Tibial artery (tissue), 4 donors: ENCODE data around the gene SAMD7.

Source experiments
- DNase-seq, 2 donors: peaks; one replicate each; pipeline ENCODE4 v3.0.0-alpha.2; 2019
- H3K27ac ChIP-seq, 2 donors: fragments of 200-600 bp; sonication (generic) in 1 of 2; 1 replicate in 1 of 2; 2 replicates in 1 of 2; pipeline ENCODE4 v1.5.1; 2018 to 2019; ENCODE audit warnings: mild to moderate bottlenecking in 1 of 2
- H3K27me3 ChIP-seq, 2 donors: fragments of 200-600 bp; sonication (generic) in 1 of 2; one replicate each; pipeline versions ENCODE4 v1.5.1 to v1.6.0; 2016 to 2019
- H3K36me3 ChIP-seq, 3 donors: fragments of 200-600 bp; sonication (generic) in 2 of 3; one replicate each; pipeline ENCODE4 v1.5.1; 2016 to 2019; ENCODE audit warnings: mild to moderate bottlenecking in 2 of 3
- H3K4me1 ChIP-seq, 4 donors: fragments of 200-600 bp; sonication (generic) in 2 of 4; 1 replicate in 3 of 4; 2 replicates in 1 of 4; pipeline ENCODE4 v1.5.1; 2016 to 2019
- H3K4me3 ChIP-seq, 2 donors: fragments of 200-600 bp; sonication (generic) in 1 of 2; 1 replicate in 1 of 2; 2 replicates in 1 of 2; pipeline ENCODE4 v1.5.1; 2018 to 2019; ENCODE audit warnings: mild to moderate bottlenecking in 2 of 2
- H3K9me3 ChIP-seq, 3 donors: fragments of 200-600 bp; sonication (generic) in 1 of 3; one replicate each; pipeline ENCODE4 v1.5.1; 2016 to 2019
- CTCF ChIP-seq, 2 experiments: fragments of 200-600 bp in 1 of 2; fragments of 450-650 bp in 1 of 2; IDR thresholded peaks; one replicate each; pipeline ENCODE4 v1.5.1; 2017 to 2019; ENCODE audit warnings: antibody characterized with exemption in 2 of 2, mild to moderate bottlenecking in 1 of 2, moderate library complexity in 1 of 2
- intact Hi-C: fragments of 100-400 bp; cut with DNase I; formaldehyde crosslinking; loops from one replicate; pipeline ENCODE4 v1.15.0; 2023; ENCODE audit warnings: low total_unique reads

Gene SAMD7

GRCh38 chr3:169968224-169968885 is 57.0 kb downstream of the SAMD7 start:
- Histone ChIP-seq H3K27ac (peak overlapping the region in 1 of 2 donors; percentile 85), H3K9me3 (no peaks in the 10 kb centered on the region), H3K27me3 (no peaks in the 10 kb centered on the region), H3K36me3 (peaks cover 0 to 5% (median 0%) of the 10 kb centered on the region in 3 donors), H3K4me3 (peak overlapping the region in 1 of 2 donors; percentile 78), H3K4me1 (peaks cover 0 to 47% (median 16%) of the 10 kb centered on the region in 4 donors)
- intact Hi-C loops = loop anchor here (10.0 kb wide), 1 partner anchor 104 kb away; the partner anchor contains the start of gene LRRC31
- DNase-seq = no peak
- TF ChIP-seq CTCF (IDR thresholded peaks at IDR 0.05) = no peak

GRCh38 chr3:169969174-169970095 is 58.1 kb downstream of the SAMD7 start:
- Histone ChIP-seq H3K27me3 (no peaks in the 10 kb centered on the region), H3K27ac (no peak overlapping the region), H3K4me3 (no peak overlapping the region), H3K4me1 (peaks cover 0 to 47% (median 16%) of the 10 kb centered on the region in 4 donors), H3K36me3 (peaks cover 0 to 5% (median under 1%) of the 10 kb centered on the region in 3 donors), H3K9me3 (no peaks in the 10 kb centered on the region)
- intact Hi-C loops = loop anchor here (5.0 to 10.0 kb wide), 2 partner anchors 105 to 1928 kb away; partner anchors contain the start of gene LRRC31
- TF ChIP-seq CTCF (IDR thresholded peaks at IDR 0.05) = no peak
- DNase-seq = no peak

- Histone ChIP-seq H3K27ac (no peak overlapping the region), H3K4me1 (peaks cover 0 to 47% (median 16%) of the 10 kb centered on the region in 4 donors), H3K27me3 (no peaks in the 10 kb centered on the region), H3K36me3 (peaks cover 0 to 10% (median 7%) of the 10 kb centered on the region in 3 donors), H3K4me3 (no peak overlapping the region), H3K9me3 (no peaks in the 10 kb centered on the region)
- intact Hi-C loops = loop anchor here (5.0 kb wide), 1 partner anchor 1926 kb away; no protein-coding TSS in a partner anchor
- TF ChIP-seq CTCF (IDR thresholded peaks at IDR 0.05) = no peak
- DNase-seq = no peak
These were observed 59.5 kb downstream of the SAMD7 start for GRCh38 chr3:169970847-169971246.

GRCh38 chr3:169971522-169971921 is 60.1 kb downstream of the SAMD7 start:
- H3K36me3 ChIP-seq = peaks cover 6 to 17% (median 14%) of the 10 kb centered on the region in 3 donors
- no peaks in the 10 kb centered on the region for H3K9me3 ChIP-seq
- H3K27me3 ChIP-seq = no peaks in the 10 kb centered on the region
- intact Hi-C loops = loop anchor here (5.0 kb wide), 1 partner anchor 1926 kb away; no protein-coding TSS in a partner anchor
- no peak overlapping the region for H3K27ac ChIP-seq
- peaks cover 0 to 47% (median 16%) of the 10 kb centered on the region in 4 donors for H3K4me1 ChIP-seq
- H3K4me3 ChIP-seq = no peak overlapping the region
- TF ChIP-seq CTCF (IDR thresholded peaks at IDR 0.05) = no peak
- no peak for DNase-seq

- Histone ChIP-seq H3K4me3 (no peak overlapping the region), H3K4me1 (no peaks in the 10 kb centered on the region), H3K36me3 (peaks cover 65 to 86% (median 65%) of the 10 kb centered on the region in 3 donors), H3K27ac (no peak overlapping the region), H3K27me3 (no peaks in the 10 kb centered on the region), H3K9me3 (no peaks in the 10 kb centered on the region)
- DNase-seq = no peak
- intact Hi-C loops = loop anchor here (10.0 kb wide), 1 partner anchor 125 kb away; no protein-coding TSS in a partner anchor
- TF ChIP-seq CTCF (IDR thresholded peaks at IDR 0.05) = no peak
These were observed 68.7 kb downstream of the SAMD7 start for GRCh38 chr3:169980055-169980454.
